Activated effector memory CD4-positive, alpha-beta T cell treated with anti-CD3 and anti-CD28 coated beads, Interleukin-2, amount 50 U/mL, for 16 hours (primary cell): ENCODE data around the gene FAM3D.
"Not testable (repeated sequence)": the region's sequence is repeated elsewhere in the genome, so short reads cannot be mapped to it uniquely, and the experiment has no call there.

Experiments used
- DNase-seq: peaks from one replicate; pipeline ENCODE4 v3.0.0-alpha.2; 2020

FAM3D gene

DNA sequence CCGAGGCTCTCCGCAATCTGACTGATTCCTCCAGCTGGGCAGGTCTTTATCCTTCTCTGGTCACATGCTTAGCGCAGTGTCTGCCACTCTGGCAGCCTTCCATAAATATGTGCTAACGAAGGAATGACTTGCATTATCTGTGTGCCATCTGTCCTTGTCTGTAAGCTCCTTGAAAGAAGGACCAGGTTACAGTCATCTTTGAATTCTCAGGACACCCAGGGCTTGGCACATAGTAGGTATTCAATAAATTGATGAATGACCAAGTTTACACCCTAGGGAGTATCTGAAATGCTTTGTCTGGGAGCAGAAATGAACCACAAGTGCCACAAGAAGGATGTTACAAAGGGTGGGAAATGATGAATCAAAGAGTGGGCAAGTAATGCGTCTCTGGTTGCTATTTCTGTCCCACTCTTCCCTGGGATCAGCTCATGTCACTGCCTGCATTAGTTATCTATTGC lies 16.5 kb upstream of the FAM3D start:
- DNase-seq = no peak

DNA sequence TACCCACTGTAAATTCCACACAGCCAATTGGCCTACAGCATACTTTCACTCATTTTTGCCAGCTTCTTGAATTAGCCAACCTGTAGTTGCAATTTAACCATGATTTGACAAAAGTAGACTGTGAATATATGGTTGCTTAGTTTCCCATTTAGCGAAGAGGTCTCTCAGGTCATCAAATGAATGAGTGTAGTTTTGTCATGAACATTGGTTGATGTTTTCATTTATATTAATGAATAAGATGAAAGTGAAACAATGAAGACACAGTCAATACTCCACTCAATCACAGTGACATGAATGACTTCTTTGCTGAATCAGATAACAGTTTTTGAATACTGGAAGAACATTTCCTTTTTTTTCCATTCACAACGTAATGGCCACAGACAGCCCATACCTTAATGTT lies 15.3 kb upstream of the FAM3D start:
- no peak for DNase-seq

DNA sequence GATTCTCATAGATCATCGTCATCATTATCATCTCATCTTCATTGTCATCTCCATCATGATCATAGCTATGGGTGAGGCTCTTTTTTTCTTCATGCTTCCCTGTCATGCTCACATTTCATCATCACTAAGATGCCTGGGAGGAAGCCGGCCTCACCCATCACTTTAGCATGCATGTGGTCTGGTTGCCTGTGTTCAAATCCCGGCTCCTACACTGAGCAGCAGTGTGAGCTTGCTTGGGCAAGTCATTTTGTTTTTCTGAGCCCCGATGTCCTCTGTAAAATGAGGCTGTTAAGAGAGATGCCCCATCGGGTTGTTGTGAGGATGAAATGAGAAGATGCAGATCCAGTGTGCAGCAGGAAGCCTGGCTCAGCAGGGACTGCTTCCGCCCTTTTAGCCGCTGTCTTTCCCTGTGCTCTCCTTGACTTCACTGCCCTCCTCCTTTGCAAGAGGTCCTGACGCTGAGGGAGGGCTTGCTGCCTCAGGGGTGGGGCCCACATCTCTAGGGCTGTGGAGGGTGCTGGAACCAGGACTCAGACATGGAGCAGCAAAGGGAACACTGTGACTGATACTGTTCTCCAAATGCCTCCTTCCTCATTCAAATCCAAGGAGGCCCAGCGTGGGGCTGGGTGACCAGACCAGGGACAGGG lies 14.4 kb upstream of the FAM3D start:
- no peak for DNase-seq

DNA sequence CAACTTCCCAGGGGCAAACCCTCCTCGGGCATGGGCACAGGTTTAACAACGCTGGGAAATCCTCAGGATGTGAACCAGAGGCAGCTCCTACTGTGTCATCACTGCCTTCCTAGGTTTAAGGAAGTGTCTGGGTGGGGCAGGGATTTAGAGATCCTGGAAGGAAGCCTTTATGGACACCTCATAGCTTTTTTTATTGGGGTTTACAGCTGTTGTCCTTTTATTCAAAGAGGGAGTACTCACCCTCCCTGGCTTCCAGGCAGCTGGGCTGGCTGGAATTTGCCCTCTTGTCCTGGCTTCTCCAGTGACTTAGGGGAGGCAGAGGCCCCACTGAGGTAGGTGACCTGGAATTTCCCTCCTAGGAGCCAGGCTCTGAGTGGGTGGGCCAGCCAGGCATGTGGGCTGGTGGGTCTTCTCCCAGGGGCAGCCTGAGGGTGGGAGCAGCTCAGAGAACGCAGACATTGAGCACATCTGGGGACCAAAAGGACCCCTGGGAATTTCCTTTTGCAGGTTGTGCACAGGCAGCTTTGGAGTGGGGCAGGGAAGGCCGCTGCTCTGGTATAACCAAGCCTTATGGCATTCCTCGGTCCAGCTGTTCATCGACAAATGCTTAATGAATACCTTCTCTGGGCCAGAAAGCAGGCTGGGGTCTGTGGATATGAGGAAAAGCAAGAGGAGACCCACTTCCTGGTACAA lies 13.5 kb upstream of the FAM3D start:
- no peak for DNase-seq

DNA sequence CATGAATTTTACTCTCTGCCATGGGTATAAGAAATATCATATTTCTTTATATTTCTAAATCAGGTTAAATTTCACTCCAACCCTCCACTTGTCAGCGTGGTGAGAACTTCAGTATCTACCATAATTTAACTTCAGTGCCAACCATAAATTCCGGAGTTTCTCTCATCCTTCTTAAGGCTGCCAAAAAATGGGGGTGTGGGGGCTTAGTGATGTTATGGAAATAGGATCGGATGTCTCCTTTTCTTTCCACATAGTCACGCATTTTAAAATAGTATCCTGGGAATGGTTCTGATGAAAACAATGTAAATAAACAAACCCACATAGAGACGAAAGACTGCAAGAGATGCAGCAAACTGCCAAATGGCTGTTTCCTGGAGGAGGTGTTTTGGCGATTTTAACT lies 12.9 kb upstream of the FAM3D start:
- DNase-seq = no peak

DNA sequence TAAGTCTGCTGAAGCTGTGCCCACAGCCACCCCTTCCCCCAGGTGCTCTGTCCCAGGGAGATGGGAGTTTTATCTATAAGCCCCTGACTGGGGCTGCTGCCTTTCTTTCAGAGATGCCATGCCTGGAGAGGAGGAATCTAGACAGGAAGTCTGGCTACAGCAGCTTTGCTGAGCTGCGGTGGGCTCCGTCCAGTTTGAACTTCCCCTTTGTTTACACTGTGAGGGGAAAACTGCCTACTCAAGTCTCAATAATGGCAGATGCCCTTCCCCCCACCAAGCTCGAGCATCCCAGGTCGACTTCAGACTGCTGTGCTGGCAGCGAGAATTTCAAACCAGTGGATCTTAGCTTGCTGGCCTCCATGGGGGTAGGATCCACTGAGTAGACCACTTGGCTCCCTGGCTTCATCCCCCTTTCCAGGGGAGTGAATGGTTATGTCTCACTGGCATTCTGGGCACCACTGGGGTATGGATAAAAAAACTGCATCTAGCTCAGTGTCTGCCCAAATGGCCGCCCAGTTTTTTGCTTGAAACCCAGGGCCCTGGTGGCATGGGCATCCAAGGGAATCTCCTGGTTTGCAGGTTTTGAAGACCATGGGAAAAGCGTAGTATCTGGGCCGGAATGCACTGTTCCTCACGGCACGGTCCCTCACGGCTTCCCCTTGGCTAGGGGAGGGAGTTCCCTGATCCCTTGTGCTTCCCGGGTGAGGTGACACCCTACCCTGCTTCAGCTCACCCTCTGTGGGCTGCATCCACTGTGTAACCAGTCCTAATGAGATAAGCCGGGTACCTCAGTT lies 11.8 kb upstream of the FAM3D start:
- DNase-seq = not testable (repeated sequence)

DNA sequence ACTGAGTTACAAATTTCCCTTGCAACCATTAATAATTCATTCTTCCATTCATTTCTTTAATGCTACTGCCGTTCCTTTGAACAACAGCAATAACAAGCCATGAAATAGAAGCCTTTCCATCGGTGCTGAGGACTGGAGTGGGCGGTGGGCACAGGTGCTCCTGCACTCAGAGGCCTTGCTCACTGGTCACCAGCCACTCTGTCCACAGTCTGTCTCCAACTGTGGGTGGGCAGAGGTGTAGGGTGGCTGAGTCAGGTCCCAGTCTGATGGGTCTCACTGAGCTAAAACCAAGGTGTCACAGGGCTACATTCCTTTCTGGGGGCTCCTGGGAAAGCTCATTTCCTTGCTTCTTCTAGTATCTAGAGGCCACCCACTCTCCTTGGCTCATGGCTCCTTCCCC lies 6.3 kb upstream of the FAM3D start:
- no peak for DNase-seq

DNA sequence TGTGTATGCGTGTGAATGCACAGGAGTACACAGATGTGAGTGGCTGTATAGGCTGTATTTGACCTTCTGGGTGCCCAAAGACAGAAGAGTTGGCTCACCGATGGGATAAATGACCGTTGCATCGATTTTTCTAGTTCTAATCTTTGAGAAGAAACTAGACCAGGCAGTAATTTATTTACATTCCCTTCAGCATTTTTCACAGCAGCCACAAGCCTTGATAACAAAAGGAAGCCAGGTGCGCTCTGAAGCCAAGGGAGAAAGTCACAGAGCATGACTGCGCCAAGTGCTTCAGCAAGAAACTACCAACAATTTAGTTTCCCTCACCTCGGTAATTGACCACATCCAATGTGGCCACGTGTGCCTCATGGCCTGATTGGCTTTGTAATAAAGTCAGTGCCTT lies 5.9 kb upstream of the FAM3D start:
- DNase-seq = no peak

DNA sequence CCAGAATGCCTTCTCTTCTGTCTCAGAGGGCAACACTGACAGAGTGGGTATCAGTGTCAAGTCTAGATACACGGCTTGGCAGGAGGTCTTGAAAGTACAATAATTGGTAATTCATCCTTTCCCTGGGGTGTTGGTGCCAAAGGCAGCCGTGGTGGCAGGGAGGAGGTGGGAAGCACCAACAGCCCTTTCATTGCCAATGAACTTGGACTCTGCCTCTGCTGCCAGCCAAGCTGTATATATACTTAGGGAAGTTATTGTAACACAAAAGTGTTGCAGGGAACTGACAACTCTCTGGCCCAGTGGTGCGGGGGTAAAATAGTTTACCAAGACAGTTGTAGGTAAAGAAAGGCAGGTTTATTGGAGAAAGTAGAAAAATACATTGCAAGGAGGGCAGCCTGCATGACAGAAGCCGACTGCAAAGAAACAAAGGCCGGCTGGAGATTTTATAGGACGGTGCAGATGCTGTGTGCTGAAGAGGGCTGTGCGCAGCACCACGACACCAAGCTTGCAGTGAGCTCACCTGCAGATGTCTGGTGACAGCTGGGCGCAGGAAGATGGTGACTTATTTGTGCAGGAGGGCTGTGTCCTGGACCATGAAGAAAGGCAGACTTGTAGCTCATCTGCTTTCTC lies 4.0 kb upstream of the FAM3D start:
- no peak for DNase-seq

DNA sequence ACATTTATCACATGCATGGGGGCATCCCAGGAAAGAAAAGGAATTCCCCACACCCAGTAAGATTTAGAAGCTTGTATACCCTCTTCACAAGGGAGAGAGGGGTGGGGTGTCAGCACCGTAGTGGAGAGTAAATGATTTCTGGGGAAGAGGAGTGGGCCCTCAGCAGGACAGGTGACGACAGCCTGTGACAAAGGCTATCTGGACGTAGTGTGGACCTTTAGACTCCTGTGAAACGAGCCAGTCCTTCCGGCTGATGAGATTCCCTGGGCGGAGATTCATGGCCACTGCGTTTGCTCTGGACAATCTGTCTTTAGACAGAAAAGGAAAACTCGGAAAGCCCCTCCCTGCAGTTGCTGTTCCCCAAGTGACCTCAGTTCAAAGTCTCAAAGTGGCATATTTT lies 1.7 kb upstream of the FAM3D start:
- no peak for DNase-seq

DNA sequence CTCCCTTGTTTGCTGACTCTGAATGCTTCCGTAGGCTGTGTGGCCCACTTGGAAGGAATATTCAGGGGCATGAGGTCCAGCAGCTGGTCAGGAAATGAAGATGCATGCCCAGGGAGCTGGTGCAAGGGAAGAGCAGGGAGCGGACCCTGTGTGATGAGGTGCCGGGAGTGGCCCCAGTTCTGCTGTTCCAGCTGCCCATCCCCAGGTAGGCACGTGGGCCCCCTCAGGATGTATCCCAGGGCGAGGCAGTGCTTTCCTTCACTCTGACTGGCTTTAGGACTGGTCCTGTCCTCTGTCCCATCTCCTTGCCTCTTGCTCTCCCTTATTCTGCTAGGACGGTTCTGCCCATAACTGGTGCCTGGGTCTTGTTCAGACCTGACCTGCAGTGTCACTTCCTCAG lies 1.1 kb upstream of the FAM3D start:
- DNase-seq = no peak

DNA sequence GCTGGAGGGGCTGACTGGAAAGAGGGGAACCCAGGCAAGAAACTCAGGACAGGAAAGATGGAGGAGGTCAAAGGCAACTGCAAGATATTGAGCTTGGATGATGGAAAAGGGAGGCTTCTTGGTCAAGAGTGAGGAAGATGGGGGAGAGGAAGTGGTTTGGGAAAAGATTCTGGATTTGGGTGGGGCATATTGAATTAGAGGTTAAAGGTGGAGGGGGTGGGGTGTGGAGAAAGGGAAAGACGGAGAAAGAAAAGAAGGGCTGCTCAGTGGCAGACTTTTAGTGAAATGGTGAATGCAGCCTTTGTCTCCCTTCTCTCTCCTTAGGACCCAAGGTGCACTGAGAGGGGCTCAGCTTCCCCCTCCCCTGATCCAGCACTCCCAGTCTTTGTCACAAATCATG lies 655 bp upstream of the FAM3D start:
- no peak for DNase-seq

DNA sequence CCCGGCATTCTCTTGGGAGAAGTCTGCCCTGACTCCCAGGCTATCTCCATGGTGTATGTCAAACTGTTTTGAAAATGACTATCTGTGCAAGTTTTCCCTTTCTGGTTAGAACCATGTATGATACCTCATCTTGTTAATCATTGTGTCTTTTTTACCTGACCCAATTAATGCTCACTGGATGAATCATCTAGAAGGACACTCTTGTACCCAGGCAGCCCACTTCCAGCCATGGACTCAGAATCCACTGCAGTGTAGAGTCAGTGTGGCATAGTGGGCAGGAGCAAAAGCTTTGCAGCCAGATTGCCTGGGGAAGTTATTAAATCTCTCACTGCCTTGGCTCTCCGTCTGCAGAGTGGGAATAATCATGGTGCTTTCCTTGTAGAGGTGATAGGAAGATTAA lies 1.2 kb downstream of the FAM3D start:
- peak; percentile 13 for DNase-seq

DNA sequence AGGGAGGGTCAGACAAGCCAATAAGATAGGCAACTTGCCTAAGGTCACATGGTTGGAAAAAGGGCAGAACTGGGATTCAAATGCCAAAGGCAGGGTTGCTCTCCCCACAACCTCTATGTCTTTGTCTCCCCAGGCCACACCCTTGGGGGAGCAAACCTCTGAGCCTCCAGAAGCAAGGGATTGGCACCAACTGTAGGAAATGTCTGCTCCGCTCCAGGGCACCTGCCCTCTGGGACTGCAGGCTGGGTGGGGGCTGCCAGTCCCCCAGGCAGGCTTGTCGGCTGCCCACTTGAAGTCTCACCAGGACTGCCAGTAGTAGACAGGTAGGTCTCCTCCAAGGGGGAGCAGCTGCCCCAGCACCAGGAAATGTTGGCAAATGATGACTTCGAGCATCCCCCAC lies 2.0 kb downstream of the FAM3D start:
- no peak for DNase-seq

DNA sequence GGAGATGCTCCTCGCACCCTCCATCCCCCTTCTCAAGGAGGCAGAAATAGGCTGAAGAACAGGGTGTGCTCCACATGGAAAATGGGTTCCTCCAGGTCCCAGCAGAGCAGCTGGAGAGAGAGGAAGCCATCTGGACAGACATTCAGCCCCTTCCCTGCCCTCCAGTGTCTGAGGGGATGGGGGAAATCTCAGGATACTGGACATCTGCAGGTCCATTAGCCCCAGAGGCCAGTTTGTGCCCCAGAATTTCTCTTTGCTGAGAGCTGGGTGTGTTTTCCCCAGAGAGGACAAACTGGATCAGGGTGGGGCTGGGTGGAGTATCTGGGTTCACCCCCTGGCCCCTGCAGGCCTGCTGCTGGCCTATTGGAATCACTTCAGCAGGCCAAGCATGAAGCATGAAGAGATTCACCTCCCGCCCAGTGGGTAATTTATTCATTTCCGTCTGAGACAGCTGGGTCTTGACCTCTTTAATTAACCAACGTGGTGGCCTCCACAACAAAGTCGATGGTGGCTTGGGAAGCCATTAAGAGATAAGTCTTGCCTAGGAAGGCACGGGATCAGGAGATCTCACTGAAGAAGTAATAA lies 4.6 kb downstream of the FAM3D start:
- no peak for DNase-seq

DNA sequence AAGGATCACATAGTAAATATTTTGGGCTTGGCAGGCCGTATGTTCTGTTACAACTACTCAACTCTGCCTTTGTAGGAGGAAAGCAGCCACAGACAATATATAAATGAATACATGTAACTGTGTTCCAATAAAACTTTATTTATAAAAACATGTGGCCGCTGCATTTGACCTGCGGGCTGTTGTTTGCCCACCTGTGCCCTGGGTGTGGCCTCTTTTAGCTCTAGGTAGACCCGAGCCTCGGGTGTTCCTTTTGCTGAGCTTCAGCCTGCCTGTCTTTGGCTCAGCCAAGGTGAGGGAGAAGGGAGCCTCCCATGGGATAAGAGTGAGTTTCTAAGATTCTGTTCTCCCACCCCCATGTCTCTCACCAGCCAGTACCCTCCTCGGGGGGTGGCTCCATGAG lies 5.6 kb downstream of the FAM3D start:
- DNase-seq = no peak

DNA sequence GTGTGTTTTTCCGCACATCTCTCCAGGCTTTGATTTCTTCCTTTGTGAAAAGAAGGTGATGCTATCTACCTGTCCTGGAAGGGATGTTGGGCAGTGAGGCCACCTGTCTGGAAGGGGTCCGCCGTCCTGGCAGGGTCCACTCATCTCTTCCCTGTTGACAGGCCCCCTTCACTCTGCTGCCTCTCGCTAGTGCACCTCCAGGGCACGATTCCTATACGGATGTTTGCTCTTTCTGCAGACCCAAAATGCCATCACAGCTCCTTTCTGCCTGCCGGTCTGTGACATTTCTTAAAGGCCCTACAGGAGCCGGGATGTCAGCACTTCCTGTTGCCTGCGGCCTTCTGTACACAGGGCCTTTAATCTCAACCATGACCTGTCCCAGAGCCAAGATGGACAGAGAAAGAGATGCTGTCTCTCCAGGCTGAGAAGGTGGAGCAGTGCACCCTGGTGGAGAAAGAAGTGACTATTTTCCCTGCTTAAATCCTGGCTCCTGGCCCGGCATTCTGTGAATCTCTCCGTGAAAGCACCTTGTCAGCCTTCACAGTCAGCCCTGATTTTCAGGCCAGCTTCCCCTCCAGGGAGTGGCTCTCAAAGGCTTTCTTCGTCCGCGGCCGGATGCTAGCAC lies 7.4 kb downstream of the FAM3D start:
- DNase-seq = peak; percentile 41

DNA sequence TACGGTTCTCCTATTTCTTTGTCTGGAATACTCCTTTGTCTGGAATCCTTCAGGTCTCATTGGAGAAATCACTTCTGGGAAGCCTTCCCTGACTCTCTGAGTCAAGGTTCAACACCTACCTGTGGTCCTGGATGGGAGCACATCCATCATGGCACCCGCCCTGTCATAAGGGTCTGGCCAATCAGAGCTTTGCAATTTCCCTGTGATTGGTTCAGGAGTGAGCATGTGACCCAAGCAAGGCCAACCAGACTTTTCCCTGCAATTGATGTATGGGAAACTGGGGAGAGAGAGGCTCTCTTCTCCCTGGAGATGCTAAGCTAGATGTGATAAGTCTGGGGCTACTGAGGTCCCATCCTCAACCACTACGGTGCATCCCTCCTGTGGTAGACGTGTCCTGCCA lies 8.1 kb downstream of the FAM3D start:
- DNase-seq = no peak

DNA sequence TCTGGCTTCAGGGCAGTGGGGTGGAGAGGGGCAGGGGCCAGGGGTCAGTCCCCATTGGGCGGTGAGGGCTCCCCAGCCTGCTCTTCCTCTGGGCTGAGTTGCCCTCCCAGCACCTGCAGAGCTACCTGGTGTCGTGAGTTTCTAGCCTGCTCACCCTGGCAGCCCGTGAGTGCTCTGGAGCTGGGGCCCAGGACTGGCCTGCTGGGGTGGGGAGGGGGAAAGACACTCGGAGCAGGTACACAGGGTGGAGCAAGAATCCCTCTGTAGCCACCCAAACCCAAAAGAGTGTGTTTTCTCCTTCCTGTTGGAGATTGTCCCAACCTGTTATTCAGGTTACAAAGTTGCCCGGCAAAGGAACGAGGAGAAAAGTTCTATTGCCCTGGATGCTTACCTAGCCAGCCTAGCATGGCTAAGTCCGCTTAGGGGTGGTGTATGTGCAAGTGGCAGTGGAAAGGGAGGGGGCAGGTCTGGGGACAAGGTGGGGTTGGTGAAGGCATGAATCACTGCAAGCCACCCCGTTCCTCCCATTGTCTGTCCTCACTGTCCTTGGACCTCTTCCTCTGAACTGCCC lies 8.9 kb downstream of the FAM3D start:
- DNase-seq = peak; percentile 59

DNA sequence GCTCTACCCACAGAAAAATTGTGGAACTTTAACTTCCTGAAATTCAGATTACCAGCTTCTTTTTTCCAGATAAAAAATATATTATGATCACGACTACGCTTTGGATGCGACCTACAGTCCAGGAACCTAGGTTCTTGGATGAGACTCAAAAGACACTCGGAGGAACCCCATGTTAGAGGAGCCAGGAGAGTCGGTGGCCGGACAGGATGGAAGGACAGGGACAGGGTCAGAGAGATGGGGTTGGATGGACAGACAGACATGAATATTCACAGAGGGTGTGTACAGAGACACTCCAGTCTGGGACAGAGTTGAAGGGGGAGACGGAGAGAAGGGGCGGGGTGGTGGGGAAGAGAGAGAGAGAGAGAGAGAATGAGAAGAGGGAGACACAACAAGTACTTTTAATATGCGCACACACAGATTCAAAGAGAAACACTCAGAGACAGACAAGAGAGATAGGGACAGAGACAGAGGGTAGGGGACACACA lies 9.5 kb downstream of the FAM3D start:
- no peak for DNase-seq

DNA sequence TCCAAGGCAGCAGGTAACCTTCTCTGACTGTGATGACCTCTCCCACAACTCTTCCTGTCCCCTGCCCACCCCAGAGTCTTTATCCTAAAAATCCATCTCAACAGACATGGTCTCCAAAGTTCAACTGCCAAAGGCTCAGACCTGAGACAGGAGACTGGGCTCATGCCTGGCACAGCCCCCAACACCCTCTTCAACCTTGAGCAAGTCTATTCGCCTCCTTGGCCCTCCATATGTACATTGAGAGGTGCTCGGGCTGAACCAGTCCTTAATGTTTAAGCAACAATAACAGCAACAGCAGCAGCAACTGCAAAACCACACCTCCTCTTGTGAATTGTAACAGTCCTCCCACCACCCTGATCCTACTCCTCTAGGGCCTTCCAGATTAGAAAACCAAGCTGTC lies 9.9 kb downstream of the FAM3D start:
- no peak for DNase-seq

DNA sequence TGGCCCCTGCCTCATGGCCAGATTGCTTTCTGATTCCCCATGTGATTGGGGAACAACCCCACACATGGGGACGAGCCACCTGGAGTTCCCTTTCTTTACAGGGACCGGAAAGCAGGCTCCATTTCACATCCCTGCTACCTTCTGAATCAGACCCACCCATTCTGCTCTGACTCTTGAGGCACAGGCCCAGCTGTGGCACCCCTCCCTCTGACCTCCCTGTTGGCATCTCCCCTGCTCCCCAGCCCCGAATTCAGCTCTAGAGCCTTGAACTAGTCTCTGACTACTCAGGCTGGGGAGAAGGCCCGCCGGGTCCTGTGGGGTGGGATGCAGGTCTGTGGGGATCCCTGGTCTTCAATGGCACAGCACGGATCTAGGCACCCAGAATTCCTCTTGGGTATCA lies 12.1 kb downstream of the FAM3D start:
- DNase-seq = no peak
